SK-N-SH (cell line): ENCODE data around the gene PEX26.

Experiments
- CTCF ChIP-seq: fragments of 200-600 bp; sonication (generic); IDR thresholded peaks from 2 replicates; pipeline ENCODE4 v1.6.1; 2017; ENCODE audit warnings: antibody characterized with exemption, mild to moderate bottlenecking, moderate library complexity
- EZH2phosphoT487 ChIP-seq: fragments of 200-600 bp; sonication (generic); IDR thresholded peaks from 2 replicates; pipeline ENCODE4 v1.6.1; 2017; ENCODE audit warnings: low read depth, mixed run types, mild to moderate bottlenecking, antibody characterized with exemption, moderate library complexity, borderline replicate concordance
- MXI1 ChIP-seq: IDR thresholded peaks from 2 replicates; pipeline ENCODE4 v1.6.1; 2012; ENCODE audit warnings: mild to moderate bottlenecking, low read depth, low read length, improper control_type of control experiment
- POLR2AphosphoS5 ChIP-seq: IDR thresholded peaks from 2 replicates; pipeline ENCODE4 v1.6.1; 2012; ENCODE audit warnings: low read depth, low read length
- SMC3 ChIP-seq: IDR thresholded peaks from 2 replicates; pipeline ENCODE4 v1.6.1; 2012; ENCODE audit warnings: low read depth, low read length, improper control_type of control experiment
- ZBTB33 ChIP-seq: IDR thresholded peaks from 2 replicates; pipeline ENCODE4 v1.4.0; 2012; ENCODE audit warnings: low read depth, borderline replicate concordance
- TF ChIP-seq, protein P1 (sequence below): IDR thresholded peaks from 2 replicates; pipeline ENCODE4 v1.6.1; 2012; ENCODE audit warnings: mild to moderate bottlenecking, low read depth, low read length, moderate library complexity

DNA sequence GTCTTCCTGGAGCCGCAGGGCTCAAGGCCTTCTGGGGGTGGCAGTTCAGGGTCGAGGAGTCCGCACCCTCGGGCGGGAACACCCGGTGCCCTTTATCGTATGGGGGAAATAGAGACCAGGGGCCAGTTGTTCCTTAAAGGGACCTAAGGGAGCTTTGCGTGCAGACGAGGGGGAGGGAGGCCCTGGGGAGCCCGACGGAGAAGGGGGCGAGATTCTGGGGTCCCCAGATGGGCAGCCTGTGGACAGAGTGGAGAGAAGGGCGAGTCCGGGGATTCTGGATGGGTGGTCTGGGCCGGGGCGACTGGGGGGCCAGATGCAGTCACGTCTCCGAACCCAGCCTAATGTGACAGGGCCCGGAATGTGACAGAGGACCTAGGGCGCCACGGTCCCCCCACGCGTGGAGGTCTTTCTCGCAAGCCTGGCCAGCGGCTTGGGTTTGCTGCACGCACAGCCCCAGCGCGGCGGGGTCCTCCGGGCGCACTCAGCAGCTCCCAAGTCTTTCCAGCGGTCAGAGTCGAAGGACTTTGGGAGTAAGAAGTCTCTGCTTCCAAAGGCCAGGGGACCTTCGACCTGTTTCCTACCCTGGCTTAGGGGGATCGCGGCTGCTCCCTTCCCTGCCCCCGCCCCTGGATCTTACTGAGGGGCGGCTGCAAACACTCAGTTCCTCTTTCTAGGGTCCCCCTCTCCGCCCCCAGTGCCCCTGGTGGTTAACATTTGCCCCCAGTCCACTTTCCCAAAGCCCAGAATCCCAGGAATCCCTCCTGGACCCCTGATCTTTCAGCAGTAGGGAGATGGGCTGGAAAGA, 33.4 kb downstream of the PEX26 start:
- TF ChIP-seq, protein P1, sequence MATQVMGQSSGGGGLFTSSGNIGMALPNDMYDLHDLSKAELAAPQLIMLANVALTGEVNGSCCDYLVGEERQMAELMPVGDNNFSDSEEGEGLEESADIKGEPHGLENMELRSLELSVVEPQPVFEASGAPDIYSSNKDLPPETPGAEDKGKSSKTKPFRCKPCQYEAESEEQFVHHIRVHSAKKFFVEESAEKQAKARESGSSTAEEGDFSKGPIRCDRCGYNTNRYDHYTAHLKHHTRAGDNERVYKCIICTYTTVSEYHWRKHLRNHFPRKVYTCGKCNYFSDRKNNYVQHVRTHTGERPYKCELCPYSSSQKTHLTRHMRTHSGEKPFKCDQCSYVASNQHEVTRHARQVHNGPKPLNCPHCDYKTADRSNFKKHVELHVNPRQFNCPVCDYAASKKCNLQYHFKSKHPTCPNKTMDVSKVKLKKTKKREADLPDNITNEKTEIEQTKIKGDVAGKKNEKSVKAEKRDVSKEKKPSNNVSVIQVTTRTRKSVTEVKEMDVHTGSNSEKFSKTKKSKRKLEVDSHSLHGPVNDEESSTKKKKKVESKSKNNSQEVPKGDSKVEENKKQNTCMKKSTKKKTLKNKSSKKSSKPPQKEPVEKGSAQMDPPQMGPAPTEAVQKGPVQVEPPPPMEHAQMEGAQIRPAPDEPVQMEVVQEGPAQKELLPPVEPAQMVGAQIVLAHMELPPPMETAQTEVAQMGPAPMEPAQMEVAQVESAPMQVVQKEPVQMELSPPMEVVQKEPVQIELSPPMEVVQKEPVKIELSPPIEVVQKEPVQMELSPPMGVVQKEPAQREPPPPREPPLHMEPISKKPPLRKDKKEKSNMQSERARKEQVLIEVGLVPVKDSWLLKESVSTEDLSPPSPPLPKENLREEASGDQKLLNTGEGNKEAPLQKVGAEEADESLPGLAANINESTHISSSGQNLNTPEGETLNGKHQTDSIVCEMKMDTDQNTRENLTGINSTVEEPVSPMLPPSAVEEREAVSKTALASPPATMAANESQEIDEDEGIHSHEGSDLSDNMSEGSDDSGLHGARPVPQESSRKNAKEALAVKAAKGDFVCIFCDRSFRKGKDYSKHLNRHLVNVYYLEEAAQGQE: no peak
- TF ChIP-seq POLR2AphosphoS5 (no peak), EZH2phosphoT487 (no peak), ZBTB33 (no peak), CTCF (no peak), MXI1 (no peak), SMC3 (no peak)
